Endodermal cell (in vitro differentiated cells): ENCODE results near the gene SGCG. TPM values are rescaled to one million over a fixed set of nuclear protein-coding genes. Genes with fewer than 3 reads are reported as not detected.
"Not testable (repeated sequence)": the region's sequence is repeated elsewhere in the genome, so short reads cannot be mapped to it uniquely, and the experiment has no call there.

Source experiments
- DNase-seq: peaks from one replicate; pipeline ENCODE4 v3.0.0-alpha.2; 2017
- H3K27ac ChIP-seq: 2 replicates; pipeline ENCODE4 v1.5.1; 2013; ENCODE audit warnings: mild to moderate bottlenecking, low read depth, low read length, moderate library complexity
- H3K27me3 ChIP-seq: 2 replicates; pipeline ENCODE4 v1.6.1; 2013; ENCODE audit warnings: mild to moderate bottlenecking, low read length, moderate library complexity; ENCODE audit not compliant: insufficient read depth, control insufficient read depth, poor library complexity, severe bottlenecking
- H3K36me3 ChIP-seq: 2 replicates; pipeline ENCODE4 v1.7.0; 2013; ENCODE audit warnings: mild to moderate bottlenecking, low read length, moderate library complexity; ENCODE audit not compliant: control insufficient read depth, insufficient read depth
- H3K4me1 ChIP-seq: one replicate; pipeline ENCODE4 v1.7.0; 2013; ENCODE audit warnings: low read length; ENCODE audit not compliant: control insufficient read depth, insufficient read depth
- H3K4me3 ChIP-seq: 2 replicates; pipeline ENCODE4 v1.5.1; 2013; ENCODE audit warnings: mild to moderate bottlenecking, low read length, moderate library complexity
- H3K9ac ChIP-seq: 2 replicates; pipeline ENCODE4 v1.6.1; 2013; ENCODE audit warnings: mild to moderate bottlenecking, low read length, moderate library complexity; ENCODE audit not compliant: poor library complexity, severe bottlenecking; ENCODE audit errors: extremely low read depth
- H3K9me3 ChIP-seq: 2 replicates; pipeline ENCODE4 v1.6.1; 2013; ENCODE audit warnings: mild to moderate bottlenecking, low read length, moderate library complexity; ENCODE audit not compliant: control insufficient read depth
- H3K27ac Mint-ChIP-seq: 2 replicates; pipeline ENCODE4 v1.8.0; 2020; ENCODE audit warnings: mixed read lengths
- H3K27me3 Mint-ChIP-seq: 2 replicates; pipeline ENCODE4 v1.8.0; 2021; ENCODE audit warnings: mild to moderate bottlenecking, mixed read lengths; ENCODE audit not compliant: insufficient read depth
- H3K36me3 Mint-ChIP-seq: 2 replicates; pipeline ENCODE4 v1.8.0; 2020; ENCODE audit warnings: low read depth, mixed read lengths
- H3K4me1 Mint-ChIP-seq: 2 replicates; pipeline ENCODE4 v1.8.0; 2020; ENCODE audit warnings: mixed read lengths
- H3K4me3 Mint-ChIP-seq: 2 replicates; pipeline ENCODE4 v1.8.0; 2020; ENCODE audit warnings: mild to moderate bottlenecking, moderate library complexity, mixed read lengths
- H3K9me3 Mint-ChIP-seq: 2 replicates; pipeline ENCODE4 v1.8.0; 2020; ENCODE audit warnings: mild to moderate bottlenecking, mixed read lengths
- WGBS, 2 experiments: methylation state at CpG; one replicate each; pipeline versions ENCODE4 v1.1.5 to v1.1.7; 2013; ENCODE audit warnings: missing lambda C conversion rate in 2 of 2, mixed read lengths in 1 of 2; ENCODE audit not compliant: insufficient coverage in 1 of 2, insufficient read length in 1 of 2; 5-methylcytosine and 5-hydroxymethylcytosine counted together
- total RNA-seq, 2 donors: library from RNA; stranded (reverse); fragmentation: NEBNext Ultra II Directional in 1 of 2; extraction: Animal tissue kit (Norgen Biotek cat#: 25700) in 1 of 2; gene quantifications; 2 replicates in 1 of 2; 3 replicates in 1 of 2; pipeline ENCODE4 v1.2.1, GENCODE V29; 2021
- TF ChIP-seq, protein P1 (sequence below): fragments of 200-600 bp; sonication (generic); conservative IDR thresholded peaks from 2 replicates; pipeline ENCODE4 v1.5.0; 2021; ENCODE audit warnings: antibody characterized with exemption, mild to moderate bottlenecking

SGCG gene
- total RNA-seq, 2 donors from 2014 or later: 0.15 to 0.27 TPM

DNA sequence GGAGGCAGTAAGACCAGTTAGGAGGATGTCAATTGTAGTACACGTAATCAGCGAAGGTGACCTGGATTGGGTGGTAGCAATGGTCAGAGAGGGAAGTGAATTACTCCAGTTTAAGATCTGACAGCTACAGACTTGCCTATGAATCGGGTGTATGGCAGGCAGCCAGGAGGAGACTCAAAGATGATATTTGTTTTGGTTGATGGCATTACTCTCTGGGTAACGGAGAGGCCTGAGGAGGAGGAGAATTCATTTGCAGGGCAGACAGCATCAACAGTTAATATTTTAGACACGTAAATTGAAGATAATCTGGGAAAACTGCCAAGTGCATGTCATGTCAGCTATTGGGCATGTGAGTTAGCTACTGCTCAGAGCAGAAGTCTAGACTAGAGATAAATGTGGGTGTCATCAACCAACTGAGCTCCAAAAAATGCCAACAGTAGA lies 109.2 kb downstream of the SGCG start:
- Histone ChIP-seq H3K9me3 (no peaks in the 10 kb centered on the region), H3K27me3 (no peaks in the 10 kb centered on the region), H3K36me3 (no peaks in the 10 kb centered on the region), H3K4me3 (no peak overlapping the region), H3K27ac (no peak overlapping the region), H3K9ac (no peak overlapping the region), H3K4me1 (no peaks in the 10 kb centered on the region)
- WGBS, 2 experiments: 90 to 96% methylated on average over 5 of the region's 5 CpGs
- Mint-ChIP-seq H3K4me3 (no peak overlapping the region), H3K4me1 (no peaks in the 10 kb centered on the region), H3K27me3 (no peaks in the 10 kb centered on the region), H3K36me3 (no peaks in the 10 kb centered on the region), H3K9me3 (no peaks in the 10 kb centered on the region), H3K27ac (no peak overlapping the region)
- DNase-seq: no peak
- TF ChIP-seq, protein P1, sequence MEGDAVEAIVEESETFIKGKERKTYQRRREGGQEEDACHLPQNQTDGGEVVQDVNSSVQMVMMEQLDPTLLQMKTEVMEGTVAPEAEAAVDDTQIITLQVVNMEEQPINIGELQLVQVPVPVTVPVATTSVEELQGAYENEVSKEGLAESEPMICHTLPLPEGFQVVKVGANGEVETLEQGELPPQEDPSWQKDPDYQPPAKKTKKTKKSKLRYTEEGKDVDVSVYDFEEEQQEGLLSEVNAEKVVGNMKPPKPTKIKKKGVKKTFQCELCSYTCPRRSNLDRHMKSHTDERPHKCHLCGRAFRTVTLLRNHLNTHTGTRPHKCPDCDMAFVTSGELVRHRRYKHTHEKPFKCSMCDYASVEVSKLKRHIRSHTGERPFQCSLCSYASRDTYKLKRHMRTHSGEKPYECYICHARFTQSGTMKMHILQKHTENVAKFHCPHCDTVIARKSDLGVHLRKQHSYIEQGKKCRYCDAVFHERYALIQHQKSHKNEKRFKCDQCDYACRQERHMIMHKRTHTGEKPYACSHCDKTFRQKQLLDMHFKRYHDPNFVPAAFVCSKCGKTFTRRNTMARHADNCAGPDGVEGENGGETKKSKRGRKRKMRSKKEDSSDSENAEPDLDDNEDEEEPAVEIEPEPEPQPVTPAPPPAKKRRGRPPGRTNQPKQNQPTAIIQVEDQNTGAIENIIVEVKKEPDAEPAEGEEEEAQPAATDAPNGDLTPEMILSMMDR: no peak

DNA sequence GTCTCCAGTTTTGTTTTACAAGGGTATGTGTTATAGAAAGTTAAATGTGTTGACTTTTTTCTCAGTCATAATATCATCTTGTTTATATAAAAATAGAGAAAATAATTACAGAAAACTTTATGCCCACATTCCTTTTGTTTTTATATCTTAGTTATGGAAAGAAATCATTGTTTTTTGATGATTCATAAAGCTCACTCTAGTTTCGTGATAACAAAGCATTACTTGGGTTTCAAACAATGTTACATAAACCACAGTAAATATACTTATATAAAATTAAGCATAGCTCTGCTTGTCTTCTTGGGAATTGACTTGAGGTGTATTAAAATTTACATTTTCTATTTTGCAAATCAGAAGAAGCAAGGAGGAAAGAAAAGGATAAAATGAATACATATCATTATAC lies 111.8 kb downstream of the SGCG start:
- Mint-ChIP-seq H3K36me3 (no peaks in the 10 kb centered on the region), H3K27ac (no peak overlapping the region), H3K4me3 (no peak overlapping the region), H3K27me3 (no peaks in the 10 kb centered on the region), H3K9me3 (peaks cover 8% of the 10 kb centered on the region), H3K4me1 (no peaks in the 10 kb centered on the region)
- WGBS, 2 experiments: no CpG with 5 or more reads among the region's 1 CpG
- peaks cover 3% of the 10 kb centered on the region for H3K9me3 ChIP-seq
- TF ChIP-seq, protein P1: no peak
- H3K36me3 ChIP-seq: no peaks in the 10 kb centered on the region
- no peak overlapping the region for H3K27ac ChIP-seq
- no peaks in the 10 kb centered on the region for H3K27me3 ChIP-seq
- no peak overlapping the region for H3K9ac ChIP-seq
- no peak overlapping the region for H3K4me3 ChIP-seq
- DNase-seq: no peak
- H3K4me1 ChIP-seq: no peaks in the 10 kb centered on the region

DNA sequence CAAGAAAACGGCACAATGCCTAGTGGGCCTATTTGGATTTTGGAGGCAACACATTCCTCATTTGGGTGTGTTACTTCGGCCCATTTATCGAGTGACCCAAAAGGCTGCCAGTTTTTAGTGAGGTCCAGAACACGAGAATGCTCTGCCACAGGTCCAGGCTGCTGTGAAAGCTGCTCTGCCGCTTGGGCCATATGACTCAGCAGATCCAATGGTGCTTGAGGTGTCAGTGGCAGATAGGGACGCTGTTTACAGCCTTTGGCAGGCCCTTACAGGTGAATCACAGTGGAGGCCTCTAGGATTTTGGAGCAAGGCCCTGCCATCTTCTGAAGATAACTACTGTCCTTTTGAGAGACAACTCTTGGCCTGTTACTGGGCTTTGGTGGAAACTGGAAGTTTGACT lies 134.1 kb downstream of the SGCG start:
- 83 to 100% methylated on average over 1 to 6 of the region's 6 CpGs for WGBS, 2 experiments

DNA sequence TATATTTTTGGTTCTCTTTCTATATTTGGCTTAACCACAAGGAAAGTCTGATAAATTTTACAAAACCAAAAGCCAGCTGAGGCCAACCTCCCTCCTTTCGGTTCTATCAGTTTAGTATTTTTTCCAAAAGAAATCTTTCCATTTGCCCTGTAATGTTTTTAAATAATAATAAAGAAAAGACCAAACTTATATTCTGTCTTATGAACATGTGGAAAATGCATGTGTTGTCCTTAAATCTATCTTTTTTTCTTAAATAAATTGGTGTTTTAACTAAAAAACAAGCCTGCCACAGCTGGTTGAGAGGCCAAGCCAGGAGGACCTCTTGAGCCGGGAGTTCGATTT lies 139.1 kb downstream of the SGCG start:
- TF ChIP-seq, protein P1: peak; percentile 9

More for the DNA sequence above, 134.1 kb downstream of the SGCG start:
- not testable (repeated sequence) for H3K27ac ChIP-seq, H3K4me1 Mint-ChIP-seq, H3K27me3 ChIP-seq, H3K27ac Mint-ChIP-seq, H3K36me3 Mint-ChIP-seq, H3K9me3 ChIP-seq, H3K4me3 Mint-ChIP-seq, DNase-seq, H3K9me3 Mint-ChIP-seq, H3K4me3 ChIP-seq, H3K27me3 Mint-ChIP-seq, H3K4me1 ChIP-seq, H3K36me3 ChIP-seq, H3K9ac ChIP-seq

More for the DNA sequence above, 139.1 kb downstream of the SGCG start:
- peaks cover 2% of the 10 kb centered on the region for H3K4me1 Mint-ChIP-seq
- H3K36me3 ChIP-seq: no peaks in the 10 kb centered on the region
- H3K4me3 ChIP-seq: no peak overlapping the region
- no peak overlapping the region for H3K9ac ChIP-seq
- no peaks in the 10 kb centered on the region for H3K4me1 ChIP-seq
- H3K27me3 Mint-ChIP-seq: no peaks in the 10 kb centered on the region
- no peak for DNase-seq
- no peak overlapping the region for H3K27ac ChIP-seq
- H3K27me3 ChIP-seq: no peaks in the 10 kb centered on the region
- WGBS, 2 experiments: 97% methylated on average over 3 of the region's 3 CpGs; no CpG with 5 or more reads in 1 of the 2 experiments
- no peaks in the 10 kb centered on the region for H3K36me3 Mint-ChIP-seq
- H3K27ac Mint-ChIP-seq: no peak overlapping the region
- H3K9me3 Mint-ChIP-seq: no peaks in the 10 kb centered on the region
- no peaks in the 10 kb centered on the region for H3K9me3 ChIP-seq
- H3K4me3 Mint-ChIP-seq: no peak overlapping the region
